Measurements from ENCODE around the gene SLCO4C1.

Gene SLCO4C1

DNA sequence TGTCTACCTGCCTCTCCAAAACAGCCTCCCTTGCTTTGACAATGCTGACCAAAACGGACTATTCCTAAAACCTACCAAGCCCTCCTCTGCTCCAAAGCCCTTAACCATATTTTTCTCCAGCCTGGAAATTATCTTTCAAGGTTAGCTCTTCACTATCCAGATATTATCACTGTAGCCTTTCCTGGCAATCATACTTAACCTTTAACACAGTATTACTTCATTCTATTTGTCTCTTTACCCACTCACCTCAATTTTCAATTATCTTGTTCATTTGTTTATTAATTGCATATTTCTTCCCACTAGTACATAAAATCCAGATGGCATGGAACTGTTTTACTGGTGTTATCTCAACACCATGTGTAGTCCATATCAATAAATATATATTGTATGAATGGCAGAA lies 7.5 kb downstream of the SLCO4C1 start:
- Histone ChIP-seq H3K9me3 (ENCODE audit: control insufficient read depth, low read length) (no peaks in the 10 kb centered on the region), H3K79me2 (no peaks in the 10 kb centered on the region), H2AFZ (no peak overlapping the region), H3K36me3 (ENCODE audit: control insufficient read depth, insufficient read depth, low read length) (no peaks in the 10 kb centered on the region), H3K4me3 (ENCODE audit: low read depth, low read length) (no peak overlapping the region), H3K27ac (no peak overlapping the region), H3K4me2 (ENCODE audit: low read length) (no peak overlapping the region), H3K9ac (no peak overlapping the region), H3K4me1 (no peaks in the 10 kb centered on the region), H3K27me3 (ENCODE audit: control insufficient read depth, insufficient read depth, low read length) (no peaks in the 10 kb centered on the region)
- TF ChIP-seq, protein P1, sequence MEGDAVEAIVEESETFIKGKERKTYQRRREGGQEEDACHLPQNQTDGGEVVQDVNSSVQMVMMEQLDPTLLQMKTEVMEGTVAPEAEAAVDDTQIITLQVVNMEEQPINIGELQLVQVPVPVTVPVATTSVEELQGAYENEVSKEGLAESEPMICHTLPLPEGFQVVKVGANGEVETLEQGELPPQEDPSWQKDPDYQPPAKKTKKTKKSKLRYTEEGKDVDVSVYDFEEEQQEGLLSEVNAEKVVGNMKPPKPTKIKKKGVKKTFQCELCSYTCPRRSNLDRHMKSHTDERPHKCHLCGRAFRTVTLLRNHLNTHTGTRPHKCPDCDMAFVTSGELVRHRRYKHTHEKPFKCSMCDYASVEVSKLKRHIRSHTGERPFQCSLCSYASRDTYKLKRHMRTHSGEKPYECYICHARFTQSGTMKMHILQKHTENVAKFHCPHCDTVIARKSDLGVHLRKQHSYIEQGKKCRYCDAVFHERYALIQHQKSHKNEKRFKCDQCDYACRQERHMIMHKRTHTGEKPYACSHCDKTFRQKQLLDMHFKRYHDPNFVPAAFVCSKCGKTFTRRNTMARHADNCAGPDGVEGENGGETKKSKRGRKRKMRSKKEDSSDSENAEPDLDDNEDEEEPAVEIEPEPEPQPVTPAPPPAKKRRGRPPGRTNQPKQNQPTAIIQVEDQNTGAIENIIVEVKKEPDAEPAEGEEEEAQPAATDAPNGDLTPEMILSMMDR (IDR thresholded peaks at IDR 0.05) = no peak

GRCh38 chr5:102286476-102286875 lies 9.6 kb downstream of the SLCO4C1 start:
- Histone ChIP-seq H3K9ac (no peak overlapping the region), H3K4me2 (ENCODE audit: low read length) (no peak overlapping the region), H3K27ac (no peak overlapping the region), H3K79me2 (no peaks in the 10 kb centered on the region), H3K36me3 (ENCODE audit: control insufficient read depth, insufficient read depth, low read length) (no peaks in the 10 kb centered on the region), H3K9me3 (ENCODE audit: control insufficient read depth, low read length) (no peaks in the 10 kb centered on the region), H3K4me3 (ENCODE audit: low read depth, low read length) (no peak overlapping the region), H2AFZ (no peak overlapping the region), H3K4me1 (no peaks in the 10 kb centered on the region), H3K27me3 (ENCODE audit: control insufficient read depth, insufficient read depth, low read length) (no peaks in the 10 kb centered on the region)
- TF ChIP-seq, protein P1 (IDR thresholded peaks at IDR 0.05) = no peak

DNA sequence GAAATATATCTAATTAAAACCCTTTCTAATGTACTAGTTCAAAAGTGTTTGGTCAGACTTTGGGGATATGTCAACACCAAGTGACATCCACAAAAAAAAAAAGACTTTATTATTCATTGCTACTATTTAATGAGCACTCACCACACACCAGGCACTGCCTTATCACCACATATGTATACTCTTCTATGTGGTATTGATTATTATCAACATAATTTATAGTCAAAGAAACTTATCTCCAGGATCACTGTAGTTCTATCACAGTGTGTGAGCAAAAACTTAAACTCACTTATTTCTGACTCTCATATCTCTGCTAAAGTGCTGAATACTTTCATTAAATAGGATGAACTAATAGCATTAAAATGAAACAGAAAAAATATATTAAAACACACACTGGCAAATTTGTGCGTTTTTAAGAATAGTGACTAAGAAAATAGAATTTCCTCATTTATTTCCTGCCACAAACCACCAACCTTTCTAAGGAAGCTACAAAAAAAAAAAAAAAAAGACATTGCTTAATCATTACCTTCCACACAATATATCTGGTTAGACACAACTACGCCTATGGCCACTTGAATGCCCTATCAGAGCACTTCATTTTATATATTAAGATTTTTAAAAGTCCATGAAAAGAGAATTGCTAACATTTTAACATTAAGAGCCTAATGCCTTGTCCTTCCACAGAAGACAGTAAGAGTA lies 12.8 kb downstream of the SLCO4C1 start:
- H3K27me3 ChIP-seq (ENCODE audit: control insufficient read depth, insufficient read depth, low read length) = no peaks in the 10 kb centered on the region
- H2AFZ ChIP-seq = no peak overlapping the region
- no peak overlapping the region for H3K9ac ChIP-seq
- H3K27ac ChIP-seq = no peak overlapping the region
- H3K9me3 ChIP-seq (ENCODE audit: control insufficient read depth, low read length) = no peaks in the 10 kb centered on the region
- H3K79me2 ChIP-seq = no peaks in the 10 kb centered on the region
- H3K4me1 ChIP-seq = no peaks in the 10 kb centered on the region
- TF ChIP-seq, protein P1 (IDR thresholded peaks at IDR 0.05) = no peak
- no peak overlapping the region for H3K4me2 ChIP-seq (ENCODE audit: low read length)
- H3K4me3 ChIP-seq (ENCODE audit: low read depth, low read length) = no peak overlapping the region
- H3K36me3 ChIP-seq (ENCODE audit: control insufficient read depth, insufficient read depth, low read length) = no peaks in the 10 kb centered on the region

DNA sequence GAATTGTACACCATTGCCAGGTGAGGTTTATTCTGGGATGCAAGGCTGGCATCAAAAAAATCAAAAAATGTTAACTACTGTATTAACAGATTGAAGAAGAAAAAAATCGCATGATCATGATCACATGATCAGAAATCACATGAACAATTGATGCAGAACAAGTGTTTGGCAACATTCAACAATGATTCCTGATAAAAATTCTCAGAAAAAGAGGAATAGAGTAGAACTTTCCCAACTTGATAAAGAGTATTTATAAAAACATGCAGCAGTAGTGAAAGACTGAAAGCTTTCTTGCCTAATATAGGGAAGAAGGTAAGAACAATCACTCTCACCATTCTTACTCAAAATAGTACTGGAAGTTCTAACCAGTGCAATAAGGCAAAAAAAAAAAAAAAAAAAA lies 16.4 kb downstream of the SLCO4C1 start:
- Histone ChIP-seq H3K4me2 (ENCODE audit: low read length) (no peak overlapping the region), H3K27ac (no peak overlapping the region), H2AFZ (no peak overlapping the region), H3K79me2 (no peaks in the 10 kb centered on the region), H3K4me3 (ENCODE audit: low read depth, low read length) (no peak overlapping the region), H3K9ac (no peak overlapping the region), H3K36me3 (ENCODE audit: control insufficient read depth, insufficient read depth, low read length) (no peaks in the 10 kb centered on the region), H3K9me3 (ENCODE audit: control insufficient read depth, low read length) (no peaks in the 10 kb centered on the region), H3K4me1 (no peaks in the 10 kb centered on the region), H3K27me3 (ENCODE audit: control insufficient read depth, insufficient read depth, low read length) (no peaks in the 10 kb centered on the region)
- TF ChIP-seq, protein P1 (IDR thresholded peaks at IDR 0.05) = no peak

DNA sequence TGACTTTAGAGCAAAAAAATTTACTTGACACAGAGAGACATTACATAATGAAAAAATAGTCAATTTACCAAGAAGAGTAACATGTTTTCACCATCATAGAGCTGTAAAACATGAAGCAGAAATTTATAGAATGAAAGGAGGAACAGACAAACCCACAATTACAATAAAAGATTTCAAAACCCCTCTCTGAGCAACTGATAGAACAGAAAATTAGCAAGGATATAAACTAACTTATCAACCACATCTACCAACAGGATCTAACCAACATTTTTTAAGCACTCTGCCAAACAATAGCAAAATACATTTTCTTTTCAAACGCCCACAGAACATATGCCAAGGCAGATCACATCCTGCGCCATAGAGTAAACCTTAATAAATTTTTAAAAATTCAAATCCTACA lies 17.9 kb downstream of the SLCO4C1 start:
- Histone ChIP-seq H3K9me3 (ENCODE audit: control insufficient read depth, low read length) (no peaks in the 10 kb centered on the region), H3K27ac (no peak overlapping the region), H3K4me3 (ENCODE audit: low read depth, low read length) (no peak overlapping the region), H3K79me2 (no peaks in the 10 kb centered on the region), H3K27me3 (ENCODE audit: control insufficient read depth, insufficient read depth, low read length) (no peaks in the 10 kb centered on the region), H2AFZ (no peak overlapping the region), H3K36me3 (ENCODE audit: control insufficient read depth, insufficient read depth, low read length) (no peaks in the 10 kb centered on the region), H3K4me2 (ENCODE audit: low read length) (no peak overlapping the region), H3K4me1 (no peaks in the 10 kb centered on the region), H3K9ac (no peak overlapping the region)
- TF ChIP-seq, protein P1 (IDR thresholded peaks at IDR 0.05) = no peak

All from parathyroid adenoma (tissue), 2 donors.